K562 (cell line): Measurements from ENCODE around the gene RETN. TPM values are rescaled to one million over a fixed set of nuclear protein-coding genes. Genes with fewer than 3 reads are reported as not detected.
A peak's percentile ranks its signal among the peaks of the same experiment; 100 is the strongest.

Experiments
- BRD9 ChIP-seq: fragments of 450-650 bp; IDR thresholded peaks from 2 replicates; pipeline ENCODE4 v1.6.1; 2018; ENCODE audit warnings: low read depth; ENCODE audit not compliant: partially characterized antibody
- CBFB ChIP-seq: sonication (generic); formaldehyde crosslinking; IDR thresholded peaks from 2 replicates; pipeline ENCODE4 v1.4.0; 2020; ENCODE audit warnings: mild to moderate bottlenecking, missing genetic modification reagents
- DEAF1 ChIP-seq: fragments of 450-650 bp; formaldehyde crosslinking; IDR thresholded peaks from 2 replicates; pipeline ENCODE4 v1.4.0; 2020; ENCODE audit warnings: mild to moderate bottlenecking, moderate library complexity
- E2F5 ChIP-seq: sonication (generic); formaldehyde crosslinking; IDR thresholded peaks from 2 replicates; pipeline ENCODE4 v1.8.0; 2022; ENCODE audit warnings: mild to moderate bottlenecking, missing genetic modification reagents
- ELF1 ChIP-seq: fragments of 200-800 bp; sonication (Bioruptor generic); IDR thresholded peaks from 2 replicates; pipeline ENCODE4 v1.6.1; 2016; ENCODE audit warnings: missing genetic modification characterization, missing compliant biosample characterization
- FOXA1 ChIP-seq: fragments of 450-650 bp; IDR thresholded peaks from 2 replicates; pipeline ENCODE4 v1.6.1; 2016; ENCODE audit warnings: mild to moderate bottlenecking, borderline replicate concordance
- FOXO4 ChIP-seq: fragments of 450-650 bp; formaldehyde crosslinking; IDR thresholded peaks from 2 replicates; pipeline ENCODE4 v1.4.0; 2020; ENCODE audit warnings: mild to moderate bottlenecking, moderate library complexity
- JUNB ChIP-seq: fragments of 450-650 bp; formaldehyde crosslinking; conservative IDR thresholded peaks from 2 replicates; pipeline ENCODE4 v1.4.0; 2020; ENCODE audit warnings: mild to moderate bottlenecking
- MCM7 ChIP-seq, 2 experiments: fragments of 450-650 bp; IDR thresholded peaks; 2 replicates each; pipeline ENCODE4 v1.6.1; 2016 to 2018
- PHTF2 ChIP-seq: fragments of 250-450 bp; sonication (Bioruptor Pico); IDR thresholded peaks from 2 replicates; pipeline ENCODE4 v1.5.0; 2021; ENCODE audit warnings: mild to moderate bottlenecking
- POLR3G ChIP-seq: IDR thresholded peaks from 2 replicates; pipeline ENCODE4 v1.6.1; 2011; ENCODE audit not compliant: insufficient read length, insufficient replicate concordance; ENCODE audit errors: extremely low read depth
- PURB ChIP-seq: sonication (generic); formaldehyde crosslinking; IDR thresholded peaks from 2 replicates; pipeline ENCODE4 v1.9.0; 2021; ENCODE audit warnings: low read depth, mild to moderate bottlenecking, missing genetic modification reagents
- RAD21 ChIP-seq, 2 experiments: fragments of 250-450 bp in 1 of 2; fragments of 450-650 bp in 1 of 2; sonication (Bioruptor Pico) in 1 of 2; formaldehyde crosslinking in 1 of 2; IDR thresholded peaks in 1 of 2; conservative IDR thresholded peaks in 1 of 2; 2 replicates each; pipeline versions ENCODE4 v1.4.0 to v1.8.0; 2020 to 2022; ENCODE audit warnings: mild to moderate bottlenecking in 2 of 2, moderate library complexity in 1 of 2
- RBFOX2 ChIP-seq: fragments of 200-400 bp; formaldehyde crosslinking; IDR thresholded peaks from 2 replicates; pipeline ENCODE4 v1.6.1; 2017; ENCODE audit warnings: low read depth, mild to moderate bottlenecking, low read length, moderate library complexity
- RUNX1 ChIP-seq: sonication (generic); IDR thresholded peaks from 2 replicates; pipeline ENCODE4 v1.6.1; 2016; ENCODE audit warnings: antibody characterized with exemption, low read depth
- SAP30 ChIP-seq: fragments of 200-600 bp; sonication (generic); IDR thresholded peaks from 2 replicates; pipeline ENCODE4 v1.6.1; 2012; ENCODE audit warnings: borderline replicate concordance, low read depth, mild to moderate bottlenecking, moderate library complexity, low read length, control low read depth, inconsistent platforms; ENCODE audit not compliant: insufficient read depth, poor library complexity, severe bottlenecking
- SMAD3 ChIP-seq: fragments of 450-650 bp; formaldehyde crosslinking; conservative IDR thresholded peaks from 2 replicates; pipeline ENCODE4 v1.4.0; 2020; ENCODE audit warnings: mild to moderate bottlenecking
- SMARCC2 ChIP-seq: fragments of 450-650 bp; IDR thresholded peaks from 2 replicates; pipeline ENCODE4 v1.6.1; 2017; ENCODE audit warnings: antibody characterized with exemption, moderate library complexity, mild to moderate bottlenecking, low read depth
- SUPT5H ChIP-seq: fragments of 450-650 bp; IDR thresholded peaks from 2 replicates; pipeline ENCODE4 v1.6.1; 2016
- XRCC3 ChIP-seq: fragments of 450-650 bp; IDR thresholded peaks from 2 replicates; pipeline ENCODE4 v1.6.1; 2017; ENCODE audit warnings: mild to moderate bottlenecking, moderate library complexity
- ZNF197 ChIP-seq: fragments of 200-800 bp; sonication (Bioruptor generic); IDR thresholded peaks from 2 replicates; pipeline ENCODE4 v1.6.1; 2016; ENCODE audit warnings: low read depth, missing genetic modification characterization, missing compliant biosample characterization
- ZNF324 ChIP-seq: fragments of 250-450 bp; sonication (Bioruptor Pico); IDR thresholded peaks from 2 replicates; pipeline ENCODE4 v1.4.0; 2020; ENCODE audit warnings: mild to moderate bottlenecking
- ZNF668 ChIP-seq: fragments of 250-450 bp; sonication (Bioruptor Pico); IDR thresholded peaks from 2 replicates; pipeline ENCODE4 v1.8.0; 2022; ENCODE audit warnings: mild to moderate bottlenecking, inconsistent platforms
- ZNF707 ChIP-seq: fragments of 250-450 bp; sonication (Bioruptor Pico); conservative IDR thresholded peaks from 2 replicates; pipeline ENCODE4 v1.8.0; 2022; ENCODE audit warnings: inconsistent platforms, mild to moderate bottlenecking, moderate library complexity
- ZNF77 ChIP-seq: fragments of 250-450 bp; sonication (Bioruptor Pico); IDR thresholded peaks from 2 replicates; pipeline ENCODE4 v1.5.0; 2020
- ZNF830 ChIP-seq: fragments of 250-450 bp; sonication (Bioruptor Pico); IDR thresholded peaks from 2 replicates; pipeline ENCODE4 v1.5.0; 2021; ENCODE audit warnings: mild to moderate bottlenecking
- polyA plus RNA-seq, 8 experiments: library from polyadenylated mRNA; depleted of rRNA in 4 of 8; stranded (reverse) in 5 of 8; unstranded in 3 of 8; fragments of >200 nt; fragmentation: Nextera tagmentation in 2 of 8; fragmentation: Illumina TruSeq in 1 of 8; extraction: Ambion mirVana in 2 of 8; extraction: Trizol in 1 of 8; gene quantifications; 2 replicates each; pipeline versions ENCODE4 v1.2.1 to v1.2.3, GENCODE V29; 2011 to 2014; ENCODE audit warnings: inconsistent platforms in 1 of 8, missing spikeins in 1 of 8
- total RNA-seq, 7 experiments: library from RNA; depleted of rRNA in 6 of 7; stranded (reverse); fragments of >200 nt in 6 of 7; fragmentation: Illumina TruSeq in 2 of 7; extraction: Trizol in 2 of 7; gene quantifications; 2 replicates each; pipeline versions ENCODE4 v1.2.1 to v1.2.3, GENCODE V29; 2011 to 2021; ENCODE audit warnings: low replicate concordance in 1 of 7

The RETN gene
- total and polyA plus RNA-seq, 9 of the 15 experiments (the other 6 are each of a cell fraction or from before 2014, with no cell fraction given), result not detected

GRCh38 chr19:7629347-7630054, 39.3 kb upstream of the RETN start, which contains the start of the genes PET100 and XAB2 (continued):
- TF ChIP-seq FOXO4 (CRISPR knock-in tag) (no peak), ZNF324 (no peak), RAD21 (CRISPR knock-in tag; conservative IDR thresholded peaks at IDR 0.05 in 1 of 2, IDR thresholded peaks at IDR 0.05 in 1 of 2) (no peak), FOXA1 (no peak), ZNF668 (CRISPR knock-in tag) (no peak), ELF1 (tag) (peak; percentile 98), ZNF77 (CRISPR knock-in tag) (no peak), CBFB (no peak), PURB (CRISPR knock-in tag) (no peak), PHTF2 (CRISPR knock-in tag) (no peak), MCM7 (IDR thresholded peaks at IDR 0.05) (no peak), SMARCC2 (no peak), BRD9 (no peak), SMAD3 (CRISPR knock-in tag) (no peak), POLR3G (no peak), SUPT5H (peak; percentile 82), DEAF1 (CRISPR knock-in tag) (no peak), XRCC3 (no peak), E2F5 (CRISPR knock-in tag) (no peak), RUNX1 (no peak), ZNF197 (CRISPR knock-in tag) (no peak), ZNF707 (CRISPR knock-in tag) (no peak), RBFOX2 (peak; percentile 88), JUNB (CRISPR knock-in tag) (no peak), SAP30 (no peak), ZNF830 (CRISPR knock-in tag) (no peak)
